Progenitor cell of endocrine pancreas (in vitro differentiated cells): Measurements from ENCODE around the gene PTPRQ. TPM values are rescaled to one million over a fixed set of nuclear protein-coding genes. Genes with fewer than 3 reads are reported as not detected.
"Not testable (repeated sequence)": the region's sequence is repeated elsewhere in the genome, so short reads cannot be mapped to it uniquely, and the experiment has no call there.

Experiments used
- DNase-seq: peaks from one replicate; pipeline ENCODE4 v3.0.0; 2021; ENCODE audit warnings: low spot score; ENCODE audit not compliant: unreplicated experiment
- H3K27ac Mint-ChIP-seq: 2 replicates; pipeline ENCODE4 v1.8.0; 2021; ENCODE audit warnings: mild to moderate bottlenecking, moderate library complexity, mixed read lengths
- H3K27me3 Mint-ChIP-seq: 2 replicates; pipeline ENCODE4 v1.8.0; 2021; ENCODE audit warnings: mixed read lengths
- H3K36me3 Mint-ChIP-seq: 2 replicates; pipeline ENCODE4 v1.8.0; 2022; ENCODE audit warnings: mixed read lengths; ENCODE audit not compliant: insufficient read depth
- H3K4me1 Mint-ChIP-seq: 2 replicates; pipeline ENCODE4 v1.8.0; 2021; ENCODE audit warnings: low read depth, mixed read lengths
- H3K4me3 Mint-ChIP-seq: 2 replicates; pipeline ENCODE4 v1.8.0; 2021; ENCODE audit warnings: low read depth, mild to moderate bottlenecking, moderate library complexity, mixed read lengths
- H3K9me3 Mint-ChIP-seq: 2 replicates; pipeline ENCODE4 v1.8.0; 2021; ENCODE audit warnings: low read depth, mixed read lengths
- total RNA-seq: library from RNA; stranded (reverse); gene quantifications from 2 replicates; pipeline ENCODE4 v1.2.1, GENCODE V29; 2021
- TF ChIP-seq, protein P1 (sequence below): fragments of 200-600 bp; sonication (generic); IDR thresholded peaks from one replicate; pipeline ENCODE4 v1.5.0; 2021; ENCODE audit warnings: antibody characterized with exemption, mild to moderate bottlenecking; ENCODE audit not compliant: unreplicated experiment

The PTPRQ gene
- total RNA-seq, 1 donor from 2014 or later: 0.19 TPM

DNA sequence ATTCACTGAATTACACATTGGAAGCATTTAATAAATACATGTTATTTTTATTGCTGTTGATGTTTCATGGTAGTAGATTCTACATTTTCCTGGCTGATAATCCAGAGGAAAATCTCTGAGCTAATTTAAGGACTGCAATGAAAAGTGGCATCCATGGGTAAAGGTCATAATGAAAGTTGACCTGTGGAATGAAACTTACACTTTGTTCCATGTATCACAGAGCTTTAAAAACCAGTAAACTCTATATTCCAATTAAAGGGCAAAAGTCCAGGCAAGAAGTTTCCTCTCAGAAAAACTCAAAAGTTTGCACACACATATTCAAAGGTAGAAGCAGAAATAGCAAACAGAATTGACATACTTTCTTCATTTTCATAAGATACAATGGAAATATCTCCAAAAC lies 218.6 kb downstream of the PTPRQ start:
- TF ChIP-seq, protein P1, sequence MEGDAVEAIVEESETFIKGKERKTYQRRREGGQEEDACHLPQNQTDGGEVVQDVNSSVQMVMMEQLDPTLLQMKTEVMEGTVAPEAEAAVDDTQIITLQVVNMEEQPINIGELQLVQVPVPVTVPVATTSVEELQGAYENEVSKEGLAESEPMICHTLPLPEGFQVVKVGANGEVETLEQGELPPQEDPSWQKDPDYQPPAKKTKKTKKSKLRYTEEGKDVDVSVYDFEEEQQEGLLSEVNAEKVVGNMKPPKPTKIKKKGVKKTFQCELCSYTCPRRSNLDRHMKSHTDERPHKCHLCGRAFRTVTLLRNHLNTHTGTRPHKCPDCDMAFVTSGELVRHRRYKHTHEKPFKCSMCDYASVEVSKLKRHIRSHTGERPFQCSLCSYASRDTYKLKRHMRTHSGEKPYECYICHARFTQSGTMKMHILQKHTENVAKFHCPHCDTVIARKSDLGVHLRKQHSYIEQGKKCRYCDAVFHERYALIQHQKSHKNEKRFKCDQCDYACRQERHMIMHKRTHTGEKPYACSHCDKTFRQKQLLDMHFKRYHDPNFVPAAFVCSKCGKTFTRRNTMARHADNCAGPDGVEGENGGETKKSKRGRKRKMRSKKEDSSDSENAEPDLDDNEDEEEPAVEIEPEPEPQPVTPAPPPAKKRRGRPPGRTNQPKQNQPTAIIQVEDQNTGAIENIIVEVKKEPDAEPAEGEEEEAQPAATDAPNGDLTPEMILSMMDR: no peak
- Mint-ChIP-seq H3K27ac (no peak overlapping the region), H3K4me1 (no peaks in the 10 kb centered on the region), H3K36me3 (no peaks in the 10 kb centered on the region), H3K9me3 (no peaks in the 10 kb centered on the region), H3K27me3 (no peaks in the 10 kb centered on the region), H3K4me3 (no peak overlapping the region)
- DNase-seq: no peak

DNA sequence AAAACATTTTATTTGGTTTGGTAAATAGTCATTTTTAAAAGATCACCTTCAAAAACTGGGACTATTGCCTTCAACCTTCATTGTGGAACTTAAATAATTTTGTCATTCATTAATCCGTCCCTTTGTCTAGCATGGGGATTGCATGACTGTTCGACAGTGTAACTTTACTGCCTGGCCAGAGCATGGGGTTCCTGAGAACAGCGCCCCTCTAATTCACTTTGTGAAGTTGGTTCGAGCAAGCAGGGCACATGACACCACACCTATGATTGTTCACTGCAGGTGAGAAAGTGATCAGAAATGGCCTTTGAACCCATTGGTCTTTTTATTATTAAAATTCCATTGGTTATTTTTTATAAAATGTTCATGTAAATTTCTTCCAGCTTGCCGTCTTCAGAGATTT lies 226.2 kb downstream of the PTPRQ start:
- no peaks in the 10 kb centered on the region for H3K36me3 Mint-ChIP-seq
- no peak for DNase-seq
- no peak overlapping the region for H3K27ac Mint-ChIP-seq
- H3K4me3 Mint-ChIP-seq: no peak overlapping the region
- H3K27me3 Mint-ChIP-seq: peaks cover 2% of the 10 kb centered on the region
- H3K4me1 Mint-ChIP-seq: peaks cover 2% of the 10 kb centered on the region
- H3K9me3 Mint-ChIP-seq: no peaks in the 10 kb centered on the region
- TF ChIP-seq, protein P1: no peak

DNA sequence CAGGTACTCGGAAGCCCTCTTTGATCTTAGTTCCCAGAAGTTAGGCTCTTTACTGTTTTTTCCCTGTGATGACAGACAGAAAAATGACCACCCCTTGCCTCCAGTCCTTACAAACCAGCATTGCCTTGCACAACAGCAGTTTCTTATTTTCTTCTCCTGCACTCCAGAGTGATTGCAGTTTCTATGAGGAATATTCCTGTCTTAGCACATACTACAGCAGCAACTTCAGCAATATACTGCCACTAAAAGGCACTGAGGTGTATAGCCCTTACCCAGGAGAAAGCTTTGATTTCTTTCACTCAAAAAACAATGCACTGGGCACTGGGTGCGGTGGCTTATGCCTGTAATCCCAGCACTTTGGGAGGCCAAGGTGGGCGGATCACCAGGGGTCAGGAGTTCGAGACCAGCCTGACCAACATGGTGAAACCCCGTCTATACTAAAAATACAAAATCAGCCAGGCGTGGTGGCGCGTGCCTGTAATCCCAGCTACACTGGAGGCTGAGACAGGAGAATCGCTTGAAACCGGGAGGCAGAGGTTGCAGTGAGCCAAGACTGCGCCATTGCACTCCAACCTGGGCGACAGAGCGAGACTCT lies 232.1 kb downstream of the PTPRQ start:
- not testable (repeated sequence) for H3K4me3 Mint-ChIP-seq, H3K27ac Mint-ChIP-seq, H3K36me3 Mint-ChIP-seq, H3K27me3 Mint-ChIP-seq, DNase-seq, H3K9me3 Mint-ChIP-seq, H3K4me1 Mint-ChIP-seq

DNA sequence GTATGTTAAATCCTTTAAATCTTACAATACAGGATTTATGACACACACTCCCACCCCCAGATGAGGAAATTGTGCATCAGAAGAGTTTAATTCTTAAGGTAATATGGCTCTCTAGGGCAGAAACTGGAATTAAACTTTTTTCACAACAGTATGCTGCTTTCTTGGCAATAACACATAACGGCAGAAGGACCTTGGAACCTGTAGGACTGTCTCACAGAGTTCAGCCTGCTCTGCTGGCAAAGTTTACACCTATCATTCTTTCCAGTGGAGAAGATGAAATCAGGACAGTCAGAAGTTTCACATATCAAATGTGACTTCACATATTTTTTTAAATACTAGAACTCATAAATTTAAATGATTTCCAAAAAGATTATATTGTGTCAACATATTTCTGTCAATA lies 232.8 kb downstream of the PTPRQ start:
- H3K4me1 Mint-ChIP-seq: peaks cover 1% of the 10 kb centered on the region
- peaks cover under 1% of the 10 kb centered on the region for H3K27me3 Mint-ChIP-seq
- H3K36me3 Mint-ChIP-seq: no peaks in the 10 kb centered on the region
- no peak for DNase-seq
- TF ChIP-seq, protein P1: no peak
- no peak overlapping the region for H3K4me3 Mint-ChIP-seq
- H3K27ac Mint-ChIP-seq: no peak overlapping the region
- no peaks in the 10 kb centered on the region for H3K9me3 Mint-ChIP-seq

DNA sequence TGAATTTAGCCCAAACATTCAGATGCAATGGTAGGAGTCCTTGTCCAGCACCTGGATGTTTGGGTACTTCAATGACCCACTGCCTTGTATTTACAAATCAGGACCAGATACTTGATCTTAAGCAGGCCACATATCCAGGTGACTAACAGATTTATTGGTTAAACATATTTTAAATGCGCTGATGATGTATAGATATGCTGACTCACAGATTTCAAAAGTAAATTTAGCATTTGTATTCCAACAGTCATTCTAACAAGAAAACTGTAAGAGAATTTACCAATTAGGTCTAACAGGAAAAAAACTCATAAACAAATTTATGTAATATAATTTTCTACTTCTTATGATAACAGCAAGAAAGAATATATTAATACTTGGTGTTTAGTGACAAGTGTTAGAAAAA lies 234.0 kb downstream of the PTPRQ start:
- Mint-ChIP-seq H3K4me3 (no peak overlapping the region), H3K27me3 (no peaks in the 10 kb centered on the region), H3K36me3 (no peaks in the 10 kb centered on the region), H3K4me1 (no peaks in the 10 kb centered on the region), H3K9me3 (no peaks in the 10 kb centered on the region), H3K27ac (no peak overlapping the region)
- TF ChIP-seq, protein P1: no peak
- DNase-seq: no peak

DNA sequence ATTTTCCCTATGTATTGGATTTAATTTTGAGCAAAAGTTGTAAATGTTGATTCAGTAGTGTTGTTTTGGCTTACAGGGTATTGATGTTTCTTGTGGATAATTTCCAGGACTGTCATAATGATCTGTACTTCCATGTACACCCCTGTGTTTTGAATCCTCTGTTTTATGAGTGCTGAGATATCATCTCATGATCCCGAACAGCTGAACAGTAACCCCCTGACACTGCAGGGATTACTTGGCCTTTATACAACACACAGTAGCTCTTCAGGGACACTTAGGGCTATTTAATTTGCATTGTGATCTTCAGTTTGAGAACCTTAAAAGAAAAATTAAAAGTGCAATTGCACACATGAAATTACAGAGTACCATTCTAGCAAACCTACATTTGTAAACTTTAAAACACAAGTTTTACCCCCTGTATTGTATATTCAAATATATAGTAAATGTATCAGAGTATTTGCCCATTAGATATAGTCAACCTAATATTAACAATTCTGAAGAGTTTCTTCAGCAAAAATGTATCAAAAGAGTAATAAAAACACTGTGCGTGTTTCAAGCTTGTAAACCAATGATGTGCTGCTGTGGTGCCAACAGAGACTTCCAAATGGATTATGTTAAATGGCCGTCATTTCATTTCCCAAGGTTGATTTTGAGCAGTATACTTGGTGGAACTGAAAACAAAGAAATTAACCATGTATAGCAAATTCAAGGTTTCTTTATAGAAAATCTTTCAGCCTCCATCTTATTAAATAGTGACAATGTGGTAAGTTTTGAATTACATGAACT lies 235.5 kb downstream of the PTPRQ start:
- H3K27ac Mint-ChIP-seq: no peak overlapping the region
- no peaks in the 10 kb centered on the region for H3K27me3 Mint-ChIP-seq
- H3K4me3 Mint-ChIP-seq: no peak overlapping the region
- no peak for DNase-seq
- TF ChIP-seq, protein P1: no peak
- no peaks in the 10 kb centered on the region for H3K36me3 Mint-ChIP-seq
- H3K9me3 Mint-ChIP-seq: no peaks in the 10 kb centered on the region
- peaks cover 3% of the 10 kb centered on the region for H3K4me1 Mint-ChIP-seq
